Stimulated activated CD4-positive, alpha-beta T cell treated with anti-CD3 and anti-CD28 coated beads, TNF-alpha, amount 100 ng/mL, for 4 hours (primary cell): Measurements from ENCODE around the gene BANF2.

Experiments
- DNase-seq, 3 experiments: peaks; one replicate each; pipeline ENCODE4 v3.0.0-alpha.2; 2020; ENCODE audit warnings: low read depth in 3 of 3

BANF2 gene

GRCh38 chr20:17709361-17710293 is 9.9 kb downstream of the BANF2 start:
- no peak for DNase-seq

GRCh38 chr20:17710379-17711266 is 10.9 kb downstream of the BANF2 start:
- DNase-seq, result no peak

- no peak for DNase-seq
Measured at GRCh38 chr20:17711267-17711627, 11.5 kb downstream of the BANF2 start.

GRCh38 chr20:17712201-17712600 is 12.4 kb downstream of the BANF2 start:
- DNase-seq, result no peak

GRCh38 chr20:17712708-17713107 is 12.9 kb downstream of the BANF2 start:
- no peak for DNase-seq

GRCh38 chr20:17714597-17714996 is 14.8 kb downstream of the BANF2 start:
- no peak for DNase-seq

- no peak for DNase-seq
Measured at GRCh38 chr20:17715075-17715474, 15.3 kb downstream of the BANF2 start.

GRCh38 chr20:17716331-17716730 is 16.6 kb downstream of the BANF2 start:
- no peak for DNase-seq

- no peak for DNase-seq
Measured at GRCh38 chr20:17720755-17721154, 21.0 kb downstream of the BANF2 start.

- DNase-seq, result no peak
Measured at GRCh38 chr20:17721802-17722486, 22.2 kb downstream of the BANF2 start.

GRCh38 chr20:17722493-17723300 is 22.9 kb downstream of the BANF2 start:
- no peak for DNase-seq

- no peak for DNase-seq
Measured at GRCh38 chr20:17723301-17723691, 23.5 kb downstream of the BANF2 start.

- no peak for DNase-seq
Measured at GRCh38 chr20:17725094-17725835, 25.5 kb downstream of the BANF2 start.

- no peak for DNase-seq
Measured at GRCh38 chr20:17726902-17727301, 27.1 kb downstream of the BANF2 start.

- no peak for DNase-seq
Measured at GRCh38 chr20:17727351-17727750, 27.6 kb downstream of the BANF2 start.

GRCh38 chr20:17728074-17728473 is 28.3 kb downstream of the BANF2 start:
- DNase-seq, result no peak

- DNase-seq, result no peak
Measured at GRCh38 chr20:17730071-17730470, 30.3 kb downstream of the BANF2 start.

- no peak for DNase-seq
Measured at GRCh38 chr20:17731233-17731632, 31.5 kb downstream of the BANF2 start.

GRCh38 chr20:17732907-17733521 is 33.2 kb downstream of the BANF2 start:
- no peak for DNase-seq

GRCh38 chr20:17733767-17734304 is 34.1 kb downstream of the BANF2 start:
- DNase-seq, result no peak
